ENCODE measurements around the gene ASTN2.

GRCh38 chr9:117395151-117395650, 19.7 kb downstream of the ASTN2 start:
- TF ChIP-seq CTCF (IDR thresholded peaks at IDR 0.05), result no peak
- no peak for TF ChIP-seq EP300 (IDR thresholded peaks at IDR 0.05; ENCODE audit: low read depth)

All from transverse colon (tissue), 3 donors.